WTC11 (cell line): ENCODE data around the gene SIN3B.

Experiments
- ESRRA ChIP-seq: sonication (generic); formaldehyde crosslinking; IDR thresholded peaks from 2 replicates; pipeline ENCODE4 v1.8.1; 2022; ENCODE audit warnings: mild to moderate bottlenecking, missing genetic modification reagents, borderline replicate concordance
- FOXP1 ChIP-seq: sonication (generic); formaldehyde crosslinking; IDR thresholded peaks from 2 replicates; pipeline ENCODE4 v1.8.0; 2022; ENCODE audit warnings: missing genetic modification reagents, mild to moderate bottlenecking, moderate library complexity, borderline replicate concordance
- NR2C2 ChIP-seq: sonication (generic); formaldehyde crosslinking; IDR thresholded peaks from 2 replicates; pipeline ENCODE4 v1.8.0; 2022; ENCODE audit warnings: mild to moderate bottlenecking, missing genetic modification reagents
- RORB ChIP-seq: fragments of 250-450 bp; sonication (Bioruptor Pico); IDR thresholded peaks from 2 replicates; pipeline ENCODE4 v1.9.0; 2021; ENCODE audit warnings: mild to moderate bottlenecking
- SMAD3 ChIP-seq: sonication (generic); formaldehyde crosslinking; IDR thresholded peaks from 2 replicates; pipeline ENCODE4 v1.8.0; 2022; ENCODE audit warnings: missing genetic modification reagents, mild to moderate bottlenecking, borderline replicate concordance
- SP1 ChIP-seq: sonication (generic); formaldehyde crosslinking; conservative IDR thresholded peaks from 2 replicates; pipeline ENCODE4 v1.8.1; 2022; ENCODE audit warnings: missing genetic modification reagents
- TF ChIP-seq, protein P1 (sequence below): sonication (generic); formaldehyde crosslinking; conservative IDR thresholded peaks from 2 replicates; pipeline ENCODE4 v1.8.1; 2022; ENCODE audit warnings: mild to moderate bottlenecking, missing genetic modification reagents
- TF ChIP-seq, protein P2 (sequence below): fragments of 200-600 bp; IDR thresholded peaks from 2 replicates; pipeline ENCODE4 v1.8.0; 2022; ENCODE audit warnings: antibody characterized with exemption
- TF ChIP-seq, protein P3 (sequence below): sonication (generic); formaldehyde crosslinking; IDR thresholded peaks from 2 replicates; pipeline ENCODE4 v1.8.1; 2023; ENCODE audit warnings: mild to moderate bottlenecking, missing genetic modification reagents, borderline replicate concordance
- TF ChIP-seq, protein P4 (sequence below): sonication (generic); formaldehyde crosslinking; IDR thresholded peaks from 2 replicates; pipeline ENCODE4 v1.8.1; 2023; ENCODE audit warnings: mild to moderate bottlenecking, missing genetic modification reagents
- TF ChIP-seq, protein P5 (sequence below): sonication (generic); formaldehyde crosslinking; IDR thresholded peaks from 2 replicates; pipeline ENCODE4 v1.8.0; 2023; ENCODE audit warnings: mild to moderate bottlenecking, missing genetic modification reagents
- TF ChIP-seq, protein P6 (sequence below): sonication (generic); formaldehyde crosslinking; IDR thresholded peaks from 2 replicates; pipeline ENCODE4 v1.8.1; 2022; ENCODE audit warnings: low read depth, missing genetic modification reagents, borderline replicate concordance

DNA sequence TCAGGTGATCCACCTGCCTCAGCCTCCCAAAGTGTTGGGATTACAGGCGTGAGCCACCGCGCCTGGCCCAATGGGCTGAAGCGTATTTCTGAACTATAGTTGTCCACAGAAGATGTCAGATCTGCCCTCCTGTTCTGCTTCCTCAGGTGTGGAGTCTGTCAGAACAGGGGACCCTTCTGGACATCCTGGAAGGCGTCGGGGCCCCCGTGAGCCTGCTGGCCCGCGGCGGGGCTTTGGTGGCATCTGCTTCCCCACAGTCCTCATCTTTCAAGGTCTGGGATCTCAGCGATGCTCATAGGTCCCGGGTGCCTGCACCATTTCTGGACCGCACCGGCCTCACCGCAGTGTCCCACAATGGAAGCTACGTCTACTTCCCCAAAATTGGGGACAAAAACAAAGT is 29.5 kb upstream of the SIN3B start:
- TF ChIP-seq, protein P1, sequence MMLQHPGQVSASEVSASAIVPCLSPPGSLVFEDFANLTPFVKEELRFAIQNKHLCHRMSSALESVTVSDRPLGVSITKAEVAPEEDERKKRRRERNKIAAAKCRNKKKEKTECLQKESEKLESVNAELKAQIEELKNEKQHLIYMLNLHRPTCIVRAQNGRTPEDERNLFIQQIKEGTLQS (CRISPR knock-in tag) = no peak
- TF ChIP-seq SP1 (CRISPR knock-in tag) (no peak), NR2C2 (CRISPR knock-in tag) (no peak), ESRRA (no peak), SMAD3 (CRISPR knock-in tag) (no peak), RORB (no peak), FOXP1 (no peak)
- TF ChIP-seq, protein P2, sequence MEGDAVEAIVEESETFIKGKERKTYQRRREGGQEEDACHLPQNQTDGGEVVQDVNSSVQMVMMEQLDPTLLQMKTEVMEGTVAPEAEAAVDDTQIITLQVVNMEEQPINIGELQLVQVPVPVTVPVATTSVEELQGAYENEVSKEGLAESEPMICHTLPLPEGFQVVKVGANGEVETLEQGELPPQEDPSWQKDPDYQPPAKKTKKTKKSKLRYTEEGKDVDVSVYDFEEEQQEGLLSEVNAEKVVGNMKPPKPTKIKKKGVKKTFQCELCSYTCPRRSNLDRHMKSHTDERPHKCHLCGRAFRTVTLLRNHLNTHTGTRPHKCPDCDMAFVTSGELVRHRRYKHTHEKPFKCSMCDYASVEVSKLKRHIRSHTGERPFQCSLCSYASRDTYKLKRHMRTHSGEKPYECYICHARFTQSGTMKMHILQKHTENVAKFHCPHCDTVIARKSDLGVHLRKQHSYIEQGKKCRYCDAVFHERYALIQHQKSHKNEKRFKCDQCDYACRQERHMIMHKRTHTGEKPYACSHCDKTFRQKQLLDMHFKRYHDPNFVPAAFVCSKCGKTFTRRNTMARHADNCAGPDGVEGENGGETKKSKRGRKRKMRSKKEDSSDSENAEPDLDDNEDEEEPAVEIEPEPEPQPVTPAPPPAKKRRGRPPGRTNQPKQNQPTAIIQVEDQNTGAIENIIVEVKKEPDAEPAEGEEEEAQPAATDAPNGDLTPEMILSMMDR = no peak
- TF ChIP-seq, protein P3, sequence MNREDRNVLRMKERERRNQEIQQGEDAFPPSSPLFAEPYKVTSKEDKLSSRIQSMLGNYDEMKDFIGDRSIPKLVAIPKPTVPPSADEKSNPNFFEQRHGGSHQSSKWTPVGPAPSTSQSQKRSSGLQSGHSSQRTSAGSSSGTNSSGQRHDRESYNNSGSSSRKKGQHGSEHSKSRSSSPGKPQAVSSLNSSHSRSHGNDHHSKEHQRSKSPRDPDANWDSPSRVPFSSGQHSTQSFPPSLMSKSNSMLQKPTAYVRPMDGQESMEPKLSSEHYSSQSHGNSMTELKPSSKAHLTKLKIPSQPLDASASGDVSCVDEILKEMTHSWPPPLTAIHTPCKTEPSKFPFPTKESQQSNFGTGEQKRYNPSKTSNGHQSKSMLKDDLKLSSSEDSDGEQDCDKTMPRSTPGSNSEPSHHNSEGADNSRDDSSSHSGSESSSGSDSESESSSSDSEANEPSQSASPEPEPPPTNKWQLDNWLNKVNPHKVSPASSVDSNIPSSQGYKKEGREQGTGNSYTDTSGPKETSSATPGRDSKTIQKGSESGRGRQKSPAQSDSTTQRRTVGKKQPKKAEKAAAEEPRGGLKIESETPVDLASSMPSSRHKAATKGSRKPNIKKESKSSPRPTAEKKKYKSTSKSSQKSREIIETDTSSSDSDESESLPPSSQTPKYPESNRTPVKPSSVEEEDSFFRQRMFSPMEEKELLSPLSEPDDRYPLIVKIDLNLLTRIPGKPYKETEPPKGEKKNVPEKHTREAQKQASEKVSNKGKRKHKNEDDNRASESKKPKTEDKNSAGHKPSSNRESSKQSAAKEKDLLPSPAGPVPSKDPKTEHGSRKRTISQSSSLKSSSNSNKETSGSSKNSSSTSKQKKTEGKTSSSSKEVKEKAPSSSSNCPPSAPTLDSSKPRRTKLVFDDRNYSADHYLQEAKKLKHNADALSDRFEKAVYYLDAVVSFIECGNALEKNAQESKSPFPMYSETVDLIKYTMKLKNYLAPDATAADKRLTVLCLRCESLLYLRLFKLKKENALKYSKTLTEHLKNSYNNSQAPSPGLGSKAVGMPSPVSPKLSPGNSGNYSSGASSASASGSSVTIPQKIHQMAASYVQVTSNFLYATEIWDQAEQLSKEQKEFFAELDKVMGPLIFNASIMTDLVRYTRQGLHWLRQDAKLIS = no peak
- TF ChIP-seq, protein P4, sequence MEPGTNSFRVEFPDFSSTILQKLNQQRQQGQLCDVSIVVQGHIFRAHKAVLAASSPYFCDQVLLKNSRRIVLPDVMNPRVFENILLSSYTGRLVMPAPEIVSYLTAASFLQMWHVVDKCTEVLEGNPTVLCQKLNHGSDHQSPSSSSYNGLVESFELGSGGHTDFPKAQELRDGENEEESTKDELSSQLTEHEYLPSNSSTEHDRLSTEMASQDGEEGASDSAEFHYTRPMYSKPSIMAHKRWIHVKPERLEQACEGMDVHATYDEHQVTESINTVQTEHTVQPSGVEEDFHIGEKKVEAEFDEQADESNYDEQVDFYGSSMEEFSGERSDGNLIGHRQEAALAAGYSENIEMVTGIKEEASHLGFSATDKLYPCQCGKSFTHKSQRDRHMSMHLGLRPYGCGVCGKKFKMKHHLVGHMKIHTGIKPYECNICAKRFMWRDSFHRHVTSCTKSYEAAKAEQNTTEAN (CRISPR knock-in tag) = no peak
- TF ChIP-seq, protein P5, sequence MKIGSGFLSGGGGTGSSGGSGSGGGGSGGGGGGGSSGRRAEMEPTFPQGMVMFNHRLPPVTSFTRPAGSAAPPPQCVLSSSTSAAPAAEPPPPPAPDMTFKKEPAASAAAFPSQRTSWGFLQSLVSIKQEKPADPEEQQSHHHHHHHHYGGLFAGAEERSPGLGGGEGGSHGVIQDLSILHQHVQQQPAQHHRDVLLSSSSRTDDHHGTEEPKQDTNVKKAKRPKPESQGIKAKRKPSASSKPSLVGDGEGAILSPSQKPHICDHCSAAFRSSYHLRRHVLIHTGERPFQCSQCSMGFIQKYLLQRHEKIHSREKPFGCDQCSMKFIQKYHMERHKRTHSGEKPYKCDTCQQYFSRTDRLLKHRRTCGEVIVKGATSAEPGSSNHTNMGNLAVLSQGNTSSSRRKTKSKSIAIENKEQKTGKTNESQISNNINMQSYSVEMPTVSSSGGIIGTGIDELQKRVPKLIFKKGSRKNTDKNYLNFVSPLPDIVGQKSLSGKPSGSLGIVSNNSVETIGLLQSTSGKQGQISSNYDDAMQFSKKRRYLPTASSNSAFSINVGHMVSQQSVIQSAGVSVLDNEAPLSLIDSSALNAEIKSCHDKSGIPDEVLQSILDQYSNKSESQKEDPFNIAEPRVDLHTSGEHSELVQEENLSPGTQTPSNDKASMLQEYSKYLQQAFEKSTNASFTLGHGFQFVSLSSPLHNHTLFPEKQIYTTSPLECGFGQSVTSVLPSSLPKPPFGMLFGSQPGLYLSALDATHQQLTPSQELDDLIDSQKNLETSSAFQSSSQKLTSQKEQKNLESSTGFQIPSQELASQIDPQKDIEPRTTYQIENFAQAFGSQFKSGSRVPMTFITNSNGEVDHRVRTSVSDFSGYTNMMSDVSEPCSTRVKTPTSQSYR (CRISPR knock-in tag) = no peak
- TF ChIP-seq, protein P6, sequence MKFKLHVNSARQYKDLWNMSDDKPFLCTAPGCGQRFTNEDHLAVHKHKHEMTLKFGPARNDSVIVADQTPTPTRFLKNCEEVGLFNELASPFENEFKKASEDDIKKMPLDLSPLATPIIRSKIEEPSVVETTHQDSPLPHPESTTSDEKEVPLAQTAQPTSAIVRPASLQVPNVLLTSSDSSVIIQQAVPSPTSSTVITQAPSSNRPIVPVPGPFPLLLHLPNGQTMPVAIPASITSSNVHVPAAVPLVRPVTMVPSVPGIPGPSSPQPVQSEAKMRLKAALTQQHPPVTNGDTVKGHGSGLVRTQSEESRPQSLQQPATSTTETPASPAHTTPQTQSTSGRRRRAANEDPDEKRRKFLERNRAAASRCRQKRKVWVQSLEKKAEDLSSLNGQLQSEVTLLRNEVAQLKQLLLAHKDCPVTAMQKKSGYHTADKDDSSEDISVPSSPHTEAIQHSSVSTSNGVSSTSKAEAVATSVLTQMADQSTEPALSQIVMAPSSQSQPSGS = no peak
